Right atrium auricular region (tissue), 2 donors: ENCODE measurements around the gene C4BPA. TPM values are rescaled to one million over a fixed set of nuclear protein-coding genes. Genes with fewer than 3 reads are reported as not detected.

Source experiments
- DNase-seq: peaks from one replicate; pipeline ENCODE4 v3.0.0-alpha.2; 2019; ENCODE audit warnings: low spot score
- H3K27ac ChIP-seq, 2 donors: fragments of 200-600 bp; sonication (generic); 1 replicate in 1 of 2; 2 replicates in 1 of 2; pipeline ENCODE4 v1.5.1; 2016 to 2019
- H3K27me3 ChIP-seq, 2 donors: fragments of 200-600 bp; sonication (generic); one replicate each; pipeline versions ENCODE4 v1.5.1 to v1.6.0; 2017 to 2019
- H3K36me3 ChIP-seq: fragments of 200-600 bp; sonication (generic); one replicate; pipeline ENCODE4 v1.5.1; 2016
- H3K4me1 ChIP-seq, 2 donors: fragments of 200-600 bp; sonication (generic); one replicate each; pipeline versions ENCODE4 v1.5.1 to v1.6.0; 2017 to 2019
- H3K4me3 ChIP-seq, 2 donors: fragments of 200-600 bp; sonication (generic); 1 replicate in 1 of 2; 2 replicates in 1 of 2; pipeline ENCODE4 v1.5.1; 2017 to 2019; ENCODE audit warnings: mild to moderate bottlenecking in 1 of 2, moderate library complexity in 1 of 2
- H3K9me3 ChIP-seq, 2 donors: fragments of 200-600 bp; sonication (generic); one replicate each; pipeline ENCODE4 v1.5.1; 2019
- CTCF ChIP-seq, 2 donors: fragments of 200-600 bp; sonication (generic); IDR thresholded peaks; one replicate each; pipeline ENCODE4 v1.5.1; 2019; ENCODE audit warnings: antibody characterized with exemption in 2 of 2
- total RNA-seq, 2 donors: library from RNA; depleted of rRNA; stranded (reverse); fragments of >200 nt; gene quantifications; one replicate each; pipeline ENCODE4 v1.1.0, GENCODE V29; 2016

The C4BPA gene
- total RNA-seq, 2 donors from 2014 or later, result 3.6 TPM; not detected in 1

GRCh38 chr1:207058878-207059867 is 44.9 kb upstream of the C4BPA start:
- peak overlapping the region; percentile 33 to 57 for H3K27ac ChIP-seq
- H3K27me3 ChIP-seq, result no peaks in the 10 kb centered on the region
- H3K36me3 ChIP-seq, result peaks cover 40% of the 10 kb centered on the region
- H3K9me3 ChIP-seq, result no peaks in the 10 kb centered on the region
- peaks cover 0 to 10% of the 10 kb centered on the region in 2 donors for H3K4me1 ChIP-seq
- TF ChIP-seq CTCF (IDR thresholded peaks at IDR 0.05), result no peak
- no peak for DNase-seq
- no peak overlapping the region for H3K4me3 ChIP-seq

- peak overlapping the region in 1 of 2 donors; percentile 57 for H3K27ac ChIP-seq
- H3K36me3 ChIP-seq, result peaks cover 41% of the 10 kb centered on the region
- no peak for DNase-seq
- H3K4me1 ChIP-seq, result peaks cover 0 to 10% of the 10 kb centered on the region in 2 donors
- H3K9me3 ChIP-seq, result no peaks in the 10 kb centered on the region
- no peak overlapping the region for H3K4me3 ChIP-seq
- no peak for TF ChIP-seq CTCF (IDR thresholded peaks at IDR 0.05)
- no peaks in the 10 kb centered on the region for H3K27me3 ChIP-seq
These were observed 44.2 kb upstream of the C4BPA start for GRCh38 chr1:207059881-207060280.

GRCh38 chr1:207060596-207060995 is 43.4 kb upstream of the C4BPA start:
- H3K36me3 ChIP-seq, result peaks cover 42% of the 10 kb centered on the region
- no peak overlapping the region for H3K27ac ChIP-seq
- H3K27me3 ChIP-seq, result no peaks in the 10 kb centered on the region
- no peak for TF ChIP-seq CTCF (IDR thresholded peaks at IDR 0.05)
- no peak overlapping the region for H3K4me3 ChIP-seq
- DNase-seq, result no peak
- no peaks in the 10 kb centered on the region for H3K9me3 ChIP-seq
- peaks cover 0 to 10% of the 10 kb centered on the region in 2 donors for H3K4me1 ChIP-seq

GRCh38 chr1:207062058-207062457 is 42.0 kb upstream of the C4BPA start:
- no peak for TF ChIP-seq CTCF (IDR thresholded peaks at IDR 0.05)
- no peaks in the 10 kb centered on the region for H3K27me3 ChIP-seq
- H3K27ac ChIP-seq, result no peak overlapping the region
- H3K4me3 ChIP-seq, result no peak overlapping the region
- no peak for DNase-seq
- H3K36me3 ChIP-seq, result peaks cover 55% of the 10 kb centered on the region
- peaks cover 0 to 10% of the 10 kb centered on the region in 2 donors for H3K4me1 ChIP-seq
- H3K9me3 ChIP-seq, result no peaks in the 10 kb centered on the region

DNA sequence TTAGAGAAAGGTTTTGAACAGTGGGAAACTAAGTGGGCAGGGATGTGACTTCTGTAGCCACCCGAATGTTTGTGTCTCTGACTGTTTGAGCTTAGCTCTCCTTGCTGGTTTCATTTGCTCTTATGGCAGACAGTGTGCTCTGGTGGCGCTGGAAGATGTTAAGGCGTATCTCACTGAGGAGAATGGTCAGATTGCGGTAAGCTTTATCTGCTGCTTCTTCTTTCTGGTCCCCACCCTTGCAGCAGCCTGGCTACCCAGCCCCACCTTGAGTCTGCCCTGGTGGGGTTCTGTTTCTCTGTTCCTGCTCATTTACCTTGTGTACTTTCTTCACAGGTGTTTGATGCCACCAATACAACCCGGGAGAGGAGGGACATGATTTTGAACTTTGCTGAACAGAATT is 41.0 kb upstream of the C4BPA start:
- H3K36me3 ChIP-seq, result peaks cover 63% of the 10 kb centered on the region
- H3K4me1 ChIP-seq, result peaks cover 0 to 10% of the 10 kb centered on the region in 2 donors
- TF ChIP-seq CTCF (IDR thresholded peaks at IDR 0.05), result no peak

More for the DNA sequence above, 41.0 kb upstream of the C4BPA start:
- Histone ChIP-seq H3K27ac (peak overlapping the region in 1 of 2 donors; percentile 56), H3K27me3 (no peaks in the 10 kb centered on the region), H3K4me3 (no peak overlapping the region), H3K9me3 (no peaks in the 10 kb centered on the region)
- no peak for DNase-seq
